Measurements from ENCODE around the gene OR4A16. TPM values are rescaled to one million over a fixed set of nuclear protein-coding genes. Genes with fewer than 3 reads are reported as not detected.

OR4A16 gene
- polyA plus RNA-seq (2013, experiment 1 of 2), result not detected
- polyA plus RNA-seq (2013, experiment 2 of 2), result not detected

GRCh38 chr11:55342901-55343300, at the start of gene OR4A16:
Gene OR4A16, plus strand, starts transcription at chr11:55343201. Its CDS starts 0 bp downstream, at chr11:55343201.
- WGBS, 2 experiments (ENCODE audit: insufficient coverage in 2 of 2), result no CpG with 5 or more reads among the region's 3 CpGs
- Histone ChIP-seq H3K4me3 (ENCODE audit: extremely low read depth, insufficient read depth, low read length, poor library complexity, severe bottlenecking) (no peak within 1 kb of the TSS), H3K27ac (ENCODE audit: low read depth, low read length, severe bottlenecking) (no peak within 1 kb of the TSS), H3K36me3 (ENCODE audit: control insufficient read depth, insufficient read depth, low read length) (no peaks in the 10 kb centered on the region), H3K9me3 (ENCODE audit: control insufficient read depth, low read length) (peaks cover 43% of the 10 kb centered on the region), H3K4me1 (ENCODE audit: control insufficient read depth, insufficient read depth, low read length, poor library complexity, severe bottlenecking) (no peaks in the 10 kb centered on the region)

GRCh38 chr11:55324500-55324899, 18.5 kb upstream of the OR4A16 start:
- no peak overlapping the region for H3K4me3 ChIP-seq (ENCODE audit: extremely low read depth, insufficient read depth, low read length, poor library complexity, severe bottlenecking)
- WGBS, 2 experiments (ENCODE audit: insufficient coverage in 2 of 2), result no CpG with 5 or more reads among the region's 1 CpG
- H3K4me1 ChIP-seq (ENCODE audit: control insufficient read depth, insufficient read depth, low read length, poor library complexity, severe bottlenecking), result no peaks in the 10 kb centered on the region
- no peak overlapping the region for H3K27ac ChIP-seq (ENCODE audit: low read depth, low read length, severe bottlenecking)
- no peaks in the 10 kb centered on the region for H3K36me3 ChIP-seq (ENCODE audit: control insufficient read depth, insufficient read depth, low read length)
- peaks cover 46% of the 10 kb centered on the region for H3K9me3 ChIP-seq (ENCODE audit: control insufficient read depth, low read length)

GRCh38 chr11:55345306-55345705, 2.3 kb downstream of the OR4A16 start:
- Histone ChIP-seq H3K27ac (ENCODE audit: low read depth, low read length, severe bottlenecking) (no peak overlapping the region), H3K4me3 (ENCODE audit: extremely low read depth, insufficient read depth, low read length, poor library complexity, severe bottlenecking) (no peak overlapping the region), H3K4me1 (ENCODE audit: control insufficient read depth, insufficient read depth, low read length, poor library complexity, severe bottlenecking) (no peaks in the 10 kb centered on the region), H3K9me3 (ENCODE audit: control insufficient read depth, low read length) (peaks cover 39% of the 10 kb centered on the region), H3K36me3 (ENCODE audit: control insufficient read depth, insufficient read depth, low read length) (no peaks in the 10 kb centered on the region)
- no CpG with 5 or more reads among the region's 1 CpG for WGBS, 2 experiments (ENCODE audit: insufficient coverage in 2 of 2)

- H3K4me1 ChIP-seq (ENCODE audit: control insufficient read depth, insufficient read depth, low read length, poor library complexity, severe bottlenecking), result no peaks in the 10 kb centered on the region
- no peaks in the 10 kb centered on the region for H3K36me3 ChIP-seq (ENCODE audit: control insufficient read depth, insufficient read depth, low read length)
- WGBS, 2 experiments (ENCODE audit: insufficient coverage in 2 of 2), result 17 to 20% methylated on average over 1 of the region's 1 CpG
- no peak overlapping the region for H3K4me3 ChIP-seq (ENCODE audit: extremely low read depth, insufficient read depth, low read length, poor library complexity, severe bottlenecking)
- peaks cover 27% of the 10 kb centered on the region for H3K9me3 ChIP-seq (ENCODE audit: control insufficient read depth, low read length)
- no peak overlapping the region for H3K27ac ChIP-seq (ENCODE audit: low read depth, low read length, severe bottlenecking)
Observed at GRCh38 chr11:55349032-55349431, 6.0 kb downstream of the OR4A16 start.

- Histone ChIP-seq H3K4me1 (ENCODE audit: control insufficient read depth, insufficient read depth, low read length, poor library complexity, severe bottlenecking) (no peaks in the 10 kb centered on the region), H3K9me3 (ENCODE audit: control insufficient read depth, low read length) (peaks cover 78% of the 10 kb centered on the region), H3K36me3 (ENCODE audit: control insufficient read depth, insufficient read depth, low read length) (no peaks in the 10 kb centered on the region), H3K27ac (ENCODE audit: low read depth, low read length, severe bottlenecking) (no peak overlapping the region), H3K4me3 (ENCODE audit: extremely low read depth, insufficient read depth, low read length, poor library complexity, severe bottlenecking) (no peak overlapping the region)
- WGBS, 2 experiments (ENCODE audit: insufficient coverage in 2 of 2), result 0 to 20% methylated on average over 1 of the region's 1 CpG
Observed at GRCh38 chr11:55357560-55358184, 14.7 kb downstream of the OR4A16 start.

GRCh38 chr11:55367674-55368073, 24.7 kb downstream of the OR4A16 start, which contains the start of gene OR4A15:
Gene OR4A15, plus strand, starts transcription at chr11:55367974. Its CDS starts 0 bp downstream, at chr11:55367974.
- H3K4me1 ChIP-seq (ENCODE audit: control insufficient read depth, insufficient read depth, low read length, poor library complexity, severe bottlenecking), result no peaks in the 10 kb centered on the region
- 57 to 100% methylated on average over 1 to 3 of the region's 4 CpGs for WGBS, 2 experiments (ENCODE audit: insufficient coverage in 2 of 2)
- no peak within 1 kb of the TSS for H3K4me3 ChIP-seq (ENCODE audit: extremely low read depth, insufficient read depth, low read length, poor library complexity, severe bottlenecking)
- H3K36me3 ChIP-seq (ENCODE audit: control insufficient read depth, insufficient read depth, low read length), result no peaks in the 10 kb centered on the region
- peaks cover 41% of the 10 kb centered on the region for H3K9me3 ChIP-seq (ENCODE audit: control insufficient read depth, low read length)
- H3K27ac ChIP-seq (ENCODE audit: low read depth, low read length, severe bottlenecking), result no peak within 1 kb of the TSS

All from mesodermal cell (in vitro differentiated cells).